ENCODE measurements around the gene ALK.

ALK gene

DNA sequence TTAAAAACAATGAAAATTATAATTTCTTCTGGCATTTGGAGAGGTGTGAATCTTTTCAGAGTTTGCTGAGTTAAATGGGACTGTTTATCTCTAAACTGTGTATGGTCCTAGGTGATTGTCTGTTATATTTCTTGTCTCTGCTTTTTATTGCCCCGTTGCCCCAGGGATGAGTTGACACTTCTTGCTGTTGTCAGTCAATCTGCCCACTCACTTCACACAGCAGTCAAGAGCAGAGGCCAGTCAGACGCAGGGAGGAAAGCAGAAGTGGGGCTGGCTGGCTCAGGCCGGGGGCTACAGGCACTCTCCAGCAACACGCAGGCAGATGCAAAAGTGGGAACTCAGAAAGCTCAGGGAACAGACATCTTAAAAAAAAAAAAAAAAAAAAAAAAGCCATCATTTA is 441.0 kb downstream of the ALK start:
- no peak for DNase-seq

- no peak for DNase-seq
Measured at GRCh38 chr2:29479401-29479800, 442.0 kb downstream of the ALK start.

DNA sequence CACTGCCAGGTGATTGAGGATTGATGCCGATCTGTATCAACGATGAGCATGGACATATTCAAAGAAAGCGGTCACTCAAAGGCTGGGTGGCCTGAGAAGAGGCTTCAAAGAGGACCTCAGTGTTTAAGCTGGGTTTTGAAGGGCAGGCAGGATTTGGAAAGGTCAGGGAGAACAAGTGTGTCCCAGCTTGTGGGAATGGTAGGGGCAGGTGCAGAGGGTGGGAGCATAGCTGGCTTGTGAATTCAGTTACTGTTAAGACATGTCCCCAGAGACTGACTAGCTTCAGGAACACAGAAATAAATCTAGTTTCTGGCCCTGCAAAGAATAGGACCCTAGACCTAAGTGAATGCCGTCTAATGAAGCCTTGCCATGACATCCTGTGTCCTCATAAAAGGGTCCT is 442.7 kb downstream of the ALK start:
- DNase-seq, result no peak

- DNase-seq, result no peak
Measured at GRCh38 chr2:29477186-29477585, 444.2 kb downstream of the ALK start.

- DNase-seq, result no peak
Measured at GRCh38 chr2:29475499-29475898, 445.9 kb downstream of the ALK start.

GRCh38 chr2:29469961-29470360 is 451.4 kb downstream of the ALK start:
- DNase-seq, result no peak

DNA sequence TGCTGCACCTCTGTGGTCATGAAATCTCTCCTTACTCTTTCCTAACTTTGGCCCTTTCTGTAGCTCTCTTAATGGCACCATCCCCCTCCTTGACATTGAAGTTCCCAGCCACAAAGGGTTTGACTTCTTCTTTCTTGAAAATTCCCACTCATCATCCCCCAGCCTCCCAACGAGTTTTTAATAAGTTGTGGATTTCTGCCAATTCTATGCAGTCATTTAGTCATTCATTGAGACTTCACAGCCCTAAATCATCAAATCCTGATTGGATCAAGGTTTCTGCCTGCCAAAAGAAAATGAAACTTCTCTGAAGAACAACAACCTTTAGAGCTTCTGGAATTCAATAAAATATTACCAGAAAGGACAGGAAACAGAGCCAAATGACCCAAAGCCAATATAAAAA is 451.9 kb downstream of the ALK start:
- DNase-seq, result no peak

- DNase-seq, result no peak
Measured at GRCh38 chr2:29463181-29463900, 458.0 kb downstream of the ALK start.

- no peak for DNase-seq
Measured at GRCh38 chr2:29462293-29462692, 459.1 kb downstream of the ALK start.

DNA sequence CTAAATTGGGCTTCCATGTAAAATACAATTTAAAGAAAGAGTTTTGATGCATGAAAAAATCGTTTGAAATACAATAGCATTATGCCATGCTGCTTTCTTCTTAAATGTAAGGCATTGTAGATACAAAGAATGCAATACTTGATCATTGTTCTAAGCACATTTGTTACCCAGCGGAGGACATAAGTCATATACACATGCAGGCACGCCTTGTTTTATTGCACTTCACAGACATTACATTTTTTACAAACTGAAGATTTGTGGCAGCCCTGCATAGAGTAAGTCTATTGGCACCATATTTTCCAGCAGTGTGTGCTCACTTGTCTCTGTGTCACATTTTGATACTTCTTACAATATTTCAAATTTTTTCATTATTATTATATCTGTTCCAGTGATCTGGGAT is 461.2 kb downstream of the ALK start:
- DNase-seq, result no peak

- no peak for DNase-seq
Measured at GRCh38 chr2:29459445-29460179, 461.8 kb downstream of the ALK start.

GRCh38 chr2:29456429-29456828 is 465.0 kb downstream of the ALK start:
- DNase-seq, result no peak

DNA sequence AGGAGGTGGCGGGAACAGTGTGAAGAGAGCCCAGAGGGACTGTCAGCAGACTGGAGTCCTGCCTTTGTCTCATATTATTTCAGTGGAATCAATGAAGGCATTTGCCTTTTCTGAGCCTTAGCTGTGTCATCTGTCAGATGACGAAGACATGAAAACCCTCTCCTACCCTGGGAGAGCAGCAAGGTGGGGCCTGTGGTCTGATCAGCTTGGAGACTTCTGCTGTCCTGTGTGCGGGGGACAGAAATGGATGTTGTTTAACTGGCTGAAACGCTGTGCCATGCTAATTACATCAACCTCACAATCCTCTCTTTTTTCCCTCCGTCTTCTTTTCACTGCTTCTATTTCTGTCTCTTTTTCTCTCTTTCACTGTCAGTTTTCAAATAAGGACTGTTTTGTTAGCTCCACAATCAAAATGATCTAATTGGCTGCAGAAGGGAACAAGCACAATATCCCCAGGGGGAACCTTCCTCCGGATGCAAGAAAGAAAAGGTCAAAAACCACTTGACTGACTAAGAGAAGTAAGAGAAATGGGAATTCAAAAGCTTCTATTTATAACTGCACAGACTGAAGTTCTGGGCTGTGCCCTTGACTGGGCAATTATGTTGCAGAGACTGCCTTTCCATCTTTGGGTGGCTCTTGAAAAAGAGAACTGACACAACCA is 466.1 kb downstream of the ALK start:
- no peak for DNase-seq

GRCh38 chr2:29452036-29452435 is 469.4 kb downstream of the ALK start:
- DNase-seq, result no peak

DNA sequence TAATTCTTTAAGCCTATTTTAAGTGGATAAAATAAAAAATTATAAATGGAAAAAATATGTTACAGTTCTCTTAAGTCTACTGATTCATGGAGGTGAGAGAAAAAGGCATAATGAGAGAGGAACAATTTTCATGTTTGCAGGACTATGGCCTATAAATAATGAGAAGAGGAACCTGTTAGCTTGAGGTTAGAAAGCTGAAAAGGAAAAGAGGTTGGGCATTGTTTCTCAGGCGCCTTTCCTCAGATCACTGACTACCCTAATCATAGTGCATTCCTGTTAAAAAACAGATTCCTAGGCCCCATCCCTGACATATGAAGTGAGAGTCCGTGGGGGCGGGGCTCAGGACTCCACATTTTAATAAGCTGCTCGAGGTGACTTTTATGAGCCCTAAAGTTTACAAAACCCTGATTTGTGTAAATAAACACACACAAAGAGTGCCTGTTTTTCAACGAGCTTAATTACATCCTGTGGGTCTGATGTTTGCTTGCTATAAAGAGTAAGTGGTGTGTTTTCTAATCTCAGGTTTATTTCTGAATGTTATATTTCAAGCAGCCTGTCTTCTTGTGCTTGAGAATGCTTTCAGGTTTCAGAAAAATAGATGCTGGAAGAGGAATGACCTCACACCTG is 470.7 kb downstream of the ALK start:
- no peak for DNase-seq

GRCh38 chr2:29449499-29449898 is 471.9 kb downstream of the ALK start:
- no peak for DNase-seq

- no peak for DNase-seq
Measured at GRCh38 chr2:29448096-29448688, 473.2 kb downstream of the ALK start.

DNA sequence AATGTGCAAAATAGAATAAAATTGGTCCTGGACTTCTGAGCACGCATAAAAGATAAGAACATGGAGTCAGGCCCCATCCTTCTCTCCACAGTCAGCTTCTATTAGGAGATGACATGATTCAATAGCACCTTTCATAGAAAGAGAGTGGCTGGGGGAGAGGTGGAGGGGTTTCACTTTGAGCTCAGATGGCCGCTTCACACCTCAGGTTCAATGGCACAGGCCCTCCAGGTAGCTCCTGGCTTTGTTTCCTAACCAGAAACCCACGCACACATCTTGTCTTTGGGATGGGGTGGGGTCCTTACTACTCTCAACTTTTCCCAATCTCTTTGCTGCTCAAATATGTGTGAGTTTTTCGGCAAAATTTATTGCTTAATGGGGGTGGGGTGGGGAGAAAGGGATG is 473.9 kb downstream of the ALK start:
- no peak for DNase-seq

GRCh38 chr2:29446847-29447246 is 474.5 kb downstream of the ALK start:
- DNase-seq, result no peak

GRCh38 chr2:29444150-29444549 is 477.2 kb downstream of the ALK start:
- DNase-seq, result no peak

DNA sequence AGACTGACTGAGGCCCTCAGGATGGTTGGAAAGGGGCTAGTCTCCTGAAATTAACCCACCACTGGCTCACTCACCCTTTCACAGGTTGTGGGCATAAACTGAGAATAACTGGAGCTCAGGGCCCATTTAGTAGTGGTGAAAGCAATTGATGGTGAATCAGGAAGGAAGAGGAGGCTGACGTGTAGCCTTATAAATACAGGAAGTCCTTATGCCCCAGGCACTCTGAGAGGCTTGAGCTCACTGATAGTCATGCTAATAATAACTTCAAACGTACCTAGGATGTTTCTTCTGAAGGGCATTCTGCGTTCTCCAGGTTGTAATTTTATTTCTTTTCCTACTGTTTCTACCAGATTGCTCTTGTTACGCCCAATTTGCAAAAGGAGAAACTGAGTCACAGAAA is 477.8 kb downstream of the ALK start:
- DNase-seq, result no peak

GRCh38 chr2:29443151-29443550 is 478.2 kb downstream of the ALK start:
- DNase-seq, result peak; percentile 12 to 16

- no peak for DNase-seq
Measured at GRCh38 chr2:29440921-29441623, 480.3 kb downstream of the ALK start.

Measured in SHP77 (cell line).